LNCAP (cell line): ENCODE measurements around the gene ENAH.

Experiments
- TF ChIP-seq, protein P1 (sequence below): fragments of 450-650 bp; IDR thresholded peaks from 2 replicates; pipeline ENCODE4 v1.5.1; 2017; ENCODE audit warnings: mild to moderate bottlenecking

Gene ENAH

DNA sequence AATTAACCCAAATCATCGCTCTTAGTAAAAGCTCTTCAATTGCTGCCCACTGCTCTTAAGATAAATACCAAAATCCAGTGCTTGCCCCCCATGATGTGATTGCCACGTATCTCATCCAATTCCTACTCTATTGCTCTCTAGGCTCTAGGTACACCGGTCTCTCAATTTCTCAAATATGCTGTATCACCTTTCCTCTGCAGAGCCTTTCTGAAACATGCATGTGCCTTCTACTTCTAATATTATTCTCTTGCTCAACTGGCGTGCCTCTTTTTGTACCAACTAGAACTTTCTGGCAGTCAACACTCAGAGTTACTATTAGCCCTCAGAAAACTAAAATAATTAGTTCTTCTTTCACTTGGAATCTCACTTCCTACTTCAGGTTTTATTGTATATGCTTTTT lies 113.3 kb downstream of the ENAH start:
- TF ChIP-seq, protein P1, sequence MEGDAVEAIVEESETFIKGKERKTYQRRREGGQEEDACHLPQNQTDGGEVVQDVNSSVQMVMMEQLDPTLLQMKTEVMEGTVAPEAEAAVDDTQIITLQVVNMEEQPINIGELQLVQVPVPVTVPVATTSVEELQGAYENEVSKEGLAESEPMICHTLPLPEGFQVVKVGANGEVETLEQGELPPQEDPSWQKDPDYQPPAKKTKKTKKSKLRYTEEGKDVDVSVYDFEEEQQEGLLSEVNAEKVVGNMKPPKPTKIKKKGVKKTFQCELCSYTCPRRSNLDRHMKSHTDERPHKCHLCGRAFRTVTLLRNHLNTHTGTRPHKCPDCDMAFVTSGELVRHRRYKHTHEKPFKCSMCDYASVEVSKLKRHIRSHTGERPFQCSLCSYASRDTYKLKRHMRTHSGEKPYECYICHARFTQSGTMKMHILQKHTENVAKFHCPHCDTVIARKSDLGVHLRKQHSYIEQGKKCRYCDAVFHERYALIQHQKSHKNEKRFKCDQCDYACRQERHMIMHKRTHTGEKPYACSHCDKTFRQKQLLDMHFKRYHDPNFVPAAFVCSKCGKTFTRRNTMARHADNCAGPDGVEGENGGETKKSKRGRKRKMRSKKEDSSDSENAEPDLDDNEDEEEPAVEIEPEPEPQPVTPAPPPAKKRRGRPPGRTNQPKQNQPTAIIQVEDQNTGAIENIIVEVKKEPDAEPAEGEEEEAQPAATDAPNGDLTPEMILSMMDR = no peak

DNA sequence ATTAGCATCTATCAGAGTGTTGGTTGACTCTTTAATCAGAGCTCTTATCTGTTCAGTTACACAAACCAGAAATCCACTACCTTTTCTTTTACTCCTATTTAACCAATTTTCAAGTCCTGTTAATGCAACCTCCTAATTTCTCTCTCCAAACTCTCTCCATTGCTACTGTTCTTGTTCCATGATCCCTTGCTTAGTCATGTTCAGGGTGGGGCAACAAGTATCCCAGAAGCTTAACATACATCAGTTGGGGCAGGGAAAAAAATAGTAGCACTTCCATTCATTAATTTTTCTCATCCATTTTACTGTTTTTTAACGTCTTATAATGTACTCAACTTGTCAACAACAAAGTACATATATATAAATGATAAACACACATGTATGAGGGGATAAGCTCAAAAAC lies 113.9 kb downstream of the ENAH start:
- TF ChIP-seq, protein P1 = no peak

DNA sequence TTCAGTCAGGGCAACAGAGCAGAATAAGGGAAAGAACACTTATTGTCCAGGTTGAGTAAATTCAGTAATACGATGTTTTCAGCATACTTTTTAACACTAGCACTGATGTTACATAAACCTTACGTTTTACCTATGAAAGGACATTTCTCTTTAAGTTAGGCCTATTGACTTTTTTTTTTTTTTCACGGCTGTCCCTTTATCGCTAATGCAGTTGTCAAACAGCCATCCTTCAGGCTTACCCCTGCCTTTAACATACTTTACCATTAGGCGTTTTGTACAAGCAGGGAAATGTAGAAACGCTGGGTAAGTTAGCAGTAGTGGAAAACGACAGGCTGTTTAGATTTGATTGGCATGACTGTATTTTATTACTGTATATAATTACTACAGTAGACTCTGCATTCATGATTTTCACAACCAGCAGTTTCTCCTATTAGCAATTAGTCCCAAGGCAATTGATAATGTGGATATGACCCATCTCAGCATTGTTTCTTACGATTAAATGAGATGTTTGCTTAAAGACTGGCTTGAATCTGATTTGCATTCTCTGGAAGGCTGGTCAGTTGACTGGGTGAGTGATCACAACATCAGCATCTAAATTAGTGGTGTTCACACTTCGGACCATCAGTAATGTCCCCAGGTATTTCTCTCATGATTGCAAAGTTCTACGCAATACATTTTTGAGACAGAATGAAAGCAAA lies 115.2 kb downstream of the ENAH start:
- TF ChIP-seq, protein P1 = no peak

DNA sequence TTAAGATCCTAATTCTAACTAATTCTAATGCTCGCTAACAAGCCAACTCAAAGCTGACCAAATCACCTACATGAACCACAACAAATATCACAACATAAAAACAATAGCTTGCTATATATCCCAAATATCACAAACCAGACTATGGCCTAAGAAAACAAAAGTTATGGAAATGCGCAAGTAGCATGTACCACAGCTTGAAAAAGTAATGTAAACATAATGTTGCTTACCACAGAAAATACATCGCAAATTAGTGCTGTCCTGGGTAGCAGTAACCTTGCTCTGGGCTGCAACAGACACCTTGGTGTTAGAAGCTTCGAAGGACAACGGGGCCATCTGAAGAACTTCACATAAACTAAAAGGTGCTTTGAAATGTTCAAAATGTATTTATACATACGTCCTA lies 117.6 kb downstream of the ENAH start:
- TF ChIP-seq, protein P1 = no peak

DNA sequence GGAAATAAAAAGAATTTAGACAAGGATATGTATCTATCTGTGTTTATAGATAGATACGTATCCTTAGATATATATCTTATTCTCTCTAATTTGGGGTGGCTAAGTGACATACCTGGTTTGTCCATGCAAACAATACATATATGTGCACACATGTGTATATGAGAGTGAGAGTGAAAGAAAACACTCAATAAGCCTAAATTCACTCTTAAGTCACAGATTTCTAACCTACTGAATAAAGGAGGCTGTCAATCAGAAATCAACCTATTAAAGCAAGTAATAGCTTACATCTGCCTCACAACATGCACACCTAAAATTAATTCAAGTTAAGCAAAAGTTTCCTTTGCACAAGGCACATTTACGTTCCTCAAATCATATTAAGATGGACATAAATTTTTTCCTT lies 118.2 kb downstream of the ENAH start:
- TF ChIP-seq, protein P1 = no peak

DNA sequence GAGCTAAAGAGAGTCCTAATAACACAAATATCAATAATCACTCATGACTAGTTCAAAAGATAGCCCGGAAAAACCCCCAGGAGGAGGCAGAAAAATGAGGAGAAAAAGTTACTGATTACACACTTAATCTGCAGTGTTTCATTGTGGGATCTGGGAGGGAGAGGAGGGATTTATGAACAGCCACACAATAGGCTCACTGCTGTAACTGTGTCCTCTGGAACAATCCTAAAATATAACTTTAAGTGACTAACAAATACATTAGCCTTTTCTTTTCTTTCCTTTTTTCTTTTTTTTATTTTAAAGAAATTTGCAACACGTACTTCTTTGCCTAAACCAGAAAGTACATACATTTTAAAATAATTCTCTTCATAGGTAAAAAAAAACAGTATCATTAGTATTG lies 118.8 kb downstream of the ENAH start:
- TF ChIP-seq, protein P1 = no peak

DNA sequence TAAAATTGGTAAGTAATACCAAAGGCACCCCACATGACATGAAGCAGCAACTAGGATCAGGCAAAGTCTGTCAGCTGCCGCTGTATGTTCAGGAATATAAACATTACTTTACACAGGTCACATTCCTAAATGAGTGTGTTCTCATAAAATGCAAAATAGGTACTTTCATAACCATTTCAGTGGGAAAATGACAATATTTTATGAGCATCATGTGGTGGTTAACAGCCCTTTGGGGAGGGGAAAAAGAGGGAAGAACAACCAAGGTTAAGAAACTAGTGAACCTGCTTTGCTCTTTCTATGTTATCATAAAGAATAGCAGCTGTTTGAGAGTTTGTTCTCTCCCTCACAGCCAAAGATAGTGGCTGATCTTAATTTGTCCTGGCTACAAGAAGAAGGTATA lies 119.7 kb downstream of the ENAH start:
- TF ChIP-seq, protein P1 = no peak
